HTR-8/SVneo (cell line): Measurements from ENCODE around the gene DEXI.
"Not testable (repeated sequence)": the region's sequence is repeated elsewhere in the genome, so short reads cannot be mapped to it uniquely, and the experiment has no call there.

ENCODE experiments used
- DNase-seq: peaks from one replicate; pipeline ENCODE4 v3.0.0; 2011; ENCODE audit warnings: low spot score, mixed read lengths; ENCODE audit not compliant: insufficient read length
- FAIRE-seq: peaks from 2 replicates; lab custom pipeline; 2011; peaks lifted over from hg19 to GRCh38; lab: Jason Lieb, UNC

DEXI gene

DNA sequence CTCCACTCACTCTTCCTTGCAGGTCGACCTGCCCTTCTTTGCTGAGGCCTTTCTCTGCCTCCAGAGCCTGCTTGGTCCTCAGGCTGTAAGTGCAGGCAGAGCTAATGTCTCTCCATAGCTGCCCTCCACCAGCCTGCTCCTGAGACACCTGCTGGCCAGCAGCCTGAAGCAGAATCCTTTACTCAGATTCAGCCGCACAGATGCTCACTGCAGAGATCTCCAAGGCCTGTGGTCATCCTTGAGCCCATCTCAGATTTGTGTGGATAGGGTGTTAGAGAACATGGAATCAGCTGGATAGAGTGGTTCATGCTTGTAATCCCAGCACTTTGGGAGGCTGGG, 11.5 kb downstream of the DEXI start:
- FAIRE-seq (no peak), DNase-seq (no peak)

DNA sequence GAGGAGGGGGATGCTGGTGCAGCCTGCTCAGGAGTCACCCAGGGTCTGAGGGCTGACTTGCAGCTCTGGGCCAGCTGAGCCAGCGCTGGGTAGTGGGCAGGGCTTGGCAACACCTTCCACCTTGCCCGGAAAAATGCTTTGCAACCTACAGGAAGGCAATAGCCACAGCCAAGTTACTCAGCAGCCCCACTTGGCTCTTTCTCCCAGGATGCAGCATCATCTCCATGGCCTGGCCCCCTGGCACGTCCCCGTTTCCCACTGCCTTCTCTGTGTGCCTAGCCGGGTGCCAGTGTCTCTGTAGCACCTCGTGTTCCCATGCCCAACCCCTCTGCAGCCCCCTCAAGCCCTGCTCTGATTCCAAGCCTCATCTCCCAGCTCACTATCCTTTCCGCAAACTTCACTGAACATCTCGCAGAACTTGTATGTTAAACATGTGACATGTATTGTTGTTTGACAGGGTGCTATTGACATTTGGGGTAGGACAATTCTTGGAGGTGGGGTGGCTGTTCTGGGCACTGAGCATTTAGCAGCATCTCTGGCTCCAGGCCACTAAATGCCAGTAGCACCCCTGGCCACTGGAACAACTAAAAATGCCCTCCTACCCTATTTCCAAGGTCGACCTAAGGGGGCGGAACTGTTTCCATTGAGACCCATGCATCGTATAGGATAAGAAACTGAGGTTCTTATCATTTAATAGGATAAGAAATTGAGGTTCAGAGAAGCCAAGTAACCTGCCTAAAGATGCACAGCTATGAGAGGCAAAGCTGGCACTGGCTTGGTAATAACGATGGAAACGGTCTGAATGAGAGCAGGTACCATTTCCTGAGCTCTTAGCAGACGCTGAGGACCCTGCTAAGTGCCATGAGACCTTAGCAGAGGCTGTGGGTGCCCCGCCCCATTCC, 12.2 kb downstream of the DEXI start:
- FAIRE-seq, result no peak
- no peak for DNase-seq

- not testable (repeated sequence) for FAIRE-seq, DNase-seq
Measured at GRCh38 chr16:10929097-10929496, 13.2 kb downstream of the DEXI start.

DNA sequence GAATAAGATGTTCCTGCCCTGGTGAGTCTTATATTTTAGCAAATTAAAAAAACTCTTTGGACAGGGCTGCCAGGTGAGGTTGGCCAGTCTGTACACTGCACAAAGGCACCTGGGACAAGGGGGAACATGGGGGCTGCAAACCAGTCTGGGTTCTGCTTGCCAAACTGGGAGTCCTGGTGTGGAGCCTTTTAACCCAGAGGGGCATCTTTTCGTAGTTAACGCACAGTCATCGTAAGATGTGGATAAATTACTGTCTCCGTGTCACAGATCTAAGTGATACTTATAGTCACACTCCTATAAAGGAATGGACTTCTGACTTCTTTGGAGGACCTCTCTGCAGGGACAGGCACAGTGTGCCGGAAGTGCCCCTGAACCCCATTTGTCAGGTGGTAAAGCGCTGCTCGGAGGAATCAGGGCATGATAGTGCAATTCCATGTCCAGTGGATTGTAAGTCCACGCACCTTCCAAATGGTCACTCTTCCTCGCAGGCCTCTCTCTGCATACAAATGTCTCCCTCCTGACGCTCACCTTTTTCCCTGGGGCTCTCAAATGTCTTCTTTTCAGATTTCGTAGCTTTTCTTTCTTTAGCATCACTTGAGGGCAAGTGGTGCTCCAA, 14.7 kb downstream of the DEXI start:
- FAIRE-seq, result no peak

DNA sequence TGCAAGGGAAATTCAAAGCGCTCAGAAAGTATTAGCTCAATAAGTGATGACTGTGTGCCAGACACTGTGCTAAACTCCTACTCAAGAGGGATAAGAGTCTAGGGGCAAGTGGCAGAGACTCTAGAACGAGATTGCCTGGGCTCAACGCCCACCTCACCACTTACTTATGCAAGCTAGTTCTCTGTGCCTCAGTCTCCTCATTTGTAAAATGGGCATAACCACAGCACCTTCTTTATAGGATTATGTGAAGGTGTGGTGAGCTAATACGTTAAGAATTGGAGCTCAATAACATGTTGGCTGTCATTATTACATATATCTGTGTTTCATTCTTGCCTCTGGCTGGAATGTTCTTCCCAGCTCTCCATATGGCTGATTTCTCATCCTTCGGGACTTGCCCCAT, 15.4 kb downstream of the DEXI start:
- DNase-seq, result no peak
- no peak for FAIRE-seq

More for the DNA sequence above, 14.7 kb downstream of the DEXI start:
- no peak for DNase-seq

- no peak for DNase-seq
- FAIRE-seq, result no peak
Measured at GRCh38 chr16:10926094-10926493, 16.2 kb downstream of the DEXI start.

GRCh38 chr16:10925285-10925684, 17.0 kb downstream of the DEXI start:
- FAIRE-seq, result not testable (repeated sequence)

DNA sequence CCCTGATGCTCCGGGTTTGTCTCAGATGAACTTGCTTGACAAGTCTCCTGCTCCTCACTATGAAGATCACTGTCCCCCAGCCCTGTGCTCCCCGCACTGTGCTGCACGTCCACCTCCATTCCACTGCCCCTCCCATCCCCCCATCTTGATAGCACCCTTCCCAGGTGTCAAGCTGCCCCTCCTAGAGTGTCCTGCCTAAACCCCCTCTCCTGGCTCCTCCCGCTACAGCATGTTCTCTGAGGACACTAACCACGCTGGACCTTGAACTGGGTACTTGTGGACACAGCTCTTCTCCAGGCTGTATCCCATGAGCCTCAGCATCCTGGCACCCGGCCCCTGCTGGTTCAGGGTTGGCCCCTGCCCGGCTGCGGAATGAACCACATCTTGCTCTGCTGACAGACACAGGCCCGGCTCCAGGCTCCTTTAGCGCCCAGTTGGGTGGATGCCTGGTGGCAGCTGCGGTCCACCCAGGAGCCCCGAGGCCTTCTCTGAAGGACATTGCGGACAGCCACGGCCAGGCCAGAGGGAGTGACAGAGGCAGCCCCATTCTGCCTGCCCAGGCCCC, 18.5 kb downstream of the DEXI start:
- no peak for DNase-seq
- FAIRE-seq, result no peak

More at GRCh38 chr16:10925285-10925684, 17.0 kb downstream of the DEXI start:
- DNase-seq, result not testable (repeated sequence)

GRCh38 chr16:10923146-10923649, 19.1 kb downstream of the DEXI start:
- no peak for FAIRE-seq
- no peak for DNase-seq

GRCh38 chr16:10922328-10923145, 19.7 kb downstream of the DEXI start:
- FAIRE-seq (no peak), DNase-seq (no peak)

DNA sequence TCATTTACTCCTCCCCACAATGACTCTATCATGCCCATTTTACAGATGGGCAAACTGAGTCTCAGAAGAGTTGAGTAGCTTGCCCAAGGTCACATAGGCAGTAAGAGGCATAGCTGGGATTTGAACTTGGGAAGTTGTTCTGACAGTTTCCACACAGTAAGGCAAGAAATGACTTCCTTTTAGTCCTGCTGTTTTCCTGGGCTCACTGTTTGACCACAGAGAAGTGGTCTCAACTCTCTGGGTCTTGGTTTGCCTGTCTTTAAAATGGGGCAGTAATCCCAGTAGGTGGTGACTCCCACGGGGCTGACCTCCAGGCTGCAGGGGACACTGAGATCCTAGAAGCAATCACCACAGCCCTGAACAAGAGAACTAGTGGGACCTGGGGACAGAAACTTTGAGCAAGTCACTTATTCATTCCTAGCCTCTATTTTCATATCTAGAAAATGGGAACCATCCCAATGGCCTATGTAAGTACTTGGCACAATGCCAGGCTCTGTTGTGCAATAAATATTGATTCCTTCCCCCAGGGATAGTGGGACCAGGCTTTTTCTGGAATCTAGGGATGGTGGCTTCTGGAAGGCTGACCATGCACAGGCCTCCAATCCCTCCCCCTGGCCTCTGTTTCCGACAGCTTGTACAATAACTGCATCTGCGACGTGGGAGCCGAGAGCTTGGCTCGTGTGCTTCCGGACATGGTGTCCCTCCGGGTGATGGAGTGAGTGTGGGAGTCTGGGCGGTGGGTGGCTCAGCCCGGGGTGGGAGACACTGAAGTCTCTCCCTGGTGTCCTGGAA, 20.5 kb downstream of the DEXI start:
- no peak for DNase-seq
- no peak for FAIRE-seq

- DNase-seq (no peak), FAIRE-seq (no peak)
Measured at GRCh38 chr16:10920726-10921427, 21.4 kb downstream of the DEXI start.

DNA sequence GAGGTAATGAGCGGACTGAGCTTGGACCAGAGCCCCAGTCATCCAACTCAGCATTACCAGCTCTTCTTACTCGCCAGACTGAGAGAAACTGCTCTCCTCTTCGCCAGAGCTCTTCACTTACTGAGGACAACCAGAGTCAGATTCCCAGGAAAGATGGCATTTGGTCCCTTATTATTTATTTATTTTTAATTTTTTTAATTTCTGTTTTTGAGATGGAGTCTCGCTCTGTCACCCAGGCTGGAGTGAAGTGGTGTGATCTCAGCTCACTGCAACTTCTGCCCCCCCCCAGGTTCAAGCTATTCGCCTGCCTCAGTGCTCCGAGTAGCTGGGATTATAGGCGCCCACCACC, 23.3 kb downstream of the DEXI start:
- FAIRE-seq (no peak), DNase-seq (no peak)

GRCh38 chr16:10918294-10919002, 23.8 kb downstream of the DEXI start:
- FAIRE-seq, result peak; percentile 68
- DNase-seq, result peak; percentile 88

GRCh38 chr16:10916534-10916933, 25.7 kb downstream of the DEXI start:
- FAIRE-seq (no peak), DNase-seq (no peak)

DNA sequence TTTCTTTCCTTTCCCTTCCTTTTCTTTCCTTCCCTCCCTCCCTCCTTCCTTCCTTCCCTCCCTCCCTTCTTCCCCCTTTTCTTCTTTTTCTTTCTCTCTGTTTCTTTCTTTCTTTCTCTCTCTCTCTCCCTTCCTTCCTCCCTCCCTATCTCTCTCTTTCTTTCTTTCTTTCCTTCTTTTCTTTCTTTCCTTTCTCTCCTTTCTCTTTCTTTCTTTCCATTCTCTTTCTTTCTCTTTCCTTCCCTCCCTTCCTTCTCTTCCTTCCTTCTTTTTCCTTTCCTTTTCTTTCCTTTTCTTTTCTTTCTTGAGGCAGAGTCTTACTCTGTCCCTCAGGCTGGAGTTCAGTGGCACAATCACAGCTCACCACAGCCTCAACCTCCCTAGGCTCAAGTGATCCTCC, 31.0 kb downstream of the DEXI start:
- FAIRE-seq (no peak), DNase-seq (no peak)

DNA sequence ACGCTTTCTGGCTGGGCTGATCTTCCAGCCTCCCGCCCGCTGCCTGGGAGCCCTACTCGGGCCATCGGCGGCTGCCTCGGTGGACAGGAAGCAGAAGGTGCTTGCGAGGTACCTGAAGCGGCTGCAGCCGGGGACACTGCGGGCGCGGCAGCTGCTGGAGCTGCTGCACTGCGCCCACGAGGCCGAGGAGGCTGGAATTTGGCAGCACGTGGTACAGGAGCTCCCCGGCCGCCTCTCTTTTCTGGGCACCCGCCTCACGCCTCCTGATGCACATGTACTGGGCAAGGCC, 34.6 kb downstream of the DEXI start:
- FAIRE-seq (no peak), DNase-seq (no peak)

- no peak for FAIRE-seq
- DNase-seq, result no peak
Measured at GRCh38 chr16:10906914-10907756, 35.1 kb downstream of the DEXI start.
